Measurements from ENCODE around the gene CST7.

Gene CST7, protein sequence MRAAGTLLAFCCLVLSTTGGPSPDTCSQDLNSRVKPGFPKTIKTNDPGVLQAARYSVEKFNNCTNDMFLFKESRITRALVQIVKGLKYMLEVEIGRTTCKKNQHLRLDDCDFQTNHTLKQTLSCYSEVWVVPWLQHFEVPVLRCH

GRCh38 chr20:24948939-24949679, at the start of gene CST7:
TSS of gene CST7 (plus strand) at chr20:24949269. CDS start at chr20:24949506, 237 bp downstream.
- no peak for TF ChIP-seq CTCF (IDR thresholded peaks at IDR 0.05; ENCODE audit: control insufficient read depth, extremely low read depth, insufficient read depth)
- no peak for DNase-seq (ENCODE audit: low read depth)
- no peak within 1 kb of the TSS for H3K4me3 ChIP-seq (ENCODE audit: low read depth, low read length)

DNA sequence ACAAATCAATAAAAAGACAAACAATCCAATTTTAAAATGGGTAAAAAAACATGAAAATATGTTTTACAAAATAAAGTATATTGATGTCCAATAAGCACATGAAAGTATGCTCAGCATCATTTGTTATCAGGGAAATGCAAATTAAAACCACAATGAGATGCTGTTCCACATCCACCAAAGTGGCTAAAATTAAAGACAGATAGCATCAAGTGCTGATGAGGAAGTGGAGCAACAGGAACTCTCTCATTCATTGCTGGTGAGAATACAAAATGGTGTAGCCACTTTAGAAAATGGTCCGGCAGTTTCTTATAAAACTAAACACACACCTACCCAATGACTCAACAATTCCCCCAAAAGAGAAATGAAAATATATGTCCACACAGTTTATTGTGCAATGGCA, 42.3 kb upstream of the CST7 start:
- H3K4me3 ChIP-seq (ENCODE audit: low read depth, low read length): no peak overlapping the region
- DNase-seq (ENCODE audit: low read depth): no peak
- no peak for TF ChIP-seq CTCF (IDR thresholded peaks at IDR 0.05; ENCODE audit: control insufficient read depth, extremely low read depth, insufficient read depth)

DNA sequence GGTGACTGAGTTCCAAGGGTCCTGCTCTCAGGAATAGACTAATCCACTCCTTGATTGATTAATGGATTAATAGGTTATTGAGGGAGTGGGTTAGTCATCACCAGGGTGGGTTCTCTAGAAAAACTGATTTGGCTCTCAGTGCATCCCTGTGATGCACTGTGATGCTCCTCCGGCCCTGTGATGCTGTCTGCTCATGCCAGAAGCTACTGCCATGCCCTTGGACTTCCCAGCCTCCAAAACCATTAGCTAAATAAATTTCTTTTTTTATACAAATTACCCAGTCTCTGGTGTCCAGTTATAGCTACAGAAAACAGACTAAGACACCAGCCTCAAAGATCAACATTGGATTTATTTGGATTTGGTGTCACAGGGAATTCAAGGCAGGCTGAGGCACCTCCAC, 40.4 kb upstream of the CST7 start:
- no peak overlapping the region for H3K4me3 ChIP-seq (ENCODE audit: low read depth, low read length)
- no peak for DNase-seq (ENCODE audit: low read depth)
- TF ChIP-seq CTCF (IDR thresholded peaks at IDR 0.05; ENCODE audit: control insufficient read depth, extremely low read depth, insufficient read depth): no peak

GRCh38 chr20:24909086-24909780, 39.8 kb upstream of the CST7 start:
- DNase-seq (ENCODE audit: low read depth): no peak
- no peak overlapping the region for H3K4me3 ChIP-seq (ENCODE audit: low read depth, low read length)
- TF ChIP-seq CTCF (IDR thresholded peaks at IDR 0.05; ENCODE audit: control insufficient read depth, extremely low read depth, insufficient read depth): no peak

DNA sequence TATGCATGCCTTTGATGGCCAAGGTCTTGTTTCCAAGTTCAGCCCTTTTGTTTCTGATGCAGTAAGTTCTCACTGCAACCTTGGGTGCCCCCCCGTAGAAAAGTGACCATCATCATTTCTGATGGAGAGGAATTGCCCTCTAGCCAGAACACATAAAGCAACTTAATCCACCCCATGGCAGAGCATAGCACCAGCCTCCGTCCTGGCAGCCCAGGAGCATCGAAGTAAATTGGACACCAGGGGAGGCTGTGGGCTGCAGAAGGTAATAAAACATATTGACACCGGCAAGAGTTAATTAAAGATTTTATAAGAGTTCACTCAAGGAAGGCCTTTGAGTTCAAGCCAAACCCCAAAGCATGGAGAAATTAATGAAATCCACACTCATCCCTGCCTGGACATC, 39.2 kb upstream of the CST7 start:
- no peak overlapping the region for H3K4me3 ChIP-seq (ENCODE audit: low read depth, low read length)
- no peak for TF ChIP-seq CTCF (IDR thresholded peaks at IDR 0.05; ENCODE audit: control insufficient read depth, extremely low read depth, insufficient read depth)
- no peak for DNase-seq (ENCODE audit: low read depth)

GRCh38 chr20:24910461-24910860, 38.6 kb upstream of the CST7 start:
- TF ChIP-seq CTCF (IDR thresholded peaks at IDR 0.05; ENCODE audit: control insufficient read depth, extremely low read depth, insufficient read depth): no peak
- no peak overlapping the region for H3K4me3 ChIP-seq (ENCODE audit: low read depth, low read length)
- DNase-seq (ENCODE audit: low read depth): no peak

Measured in LNCaP clone FGC (cell line).